B cell (primary cell): ENCODE results near the gene SMAGP.

Source experiments
- CTCF ChIP-seq: fragments of 200-600 bp; IDR thresholded peaks from one replicate; pipeline ENCODE4 v1.8.0; 2022; ENCODE audit warnings: antibody characterized with exemption, mild to moderate bottlenecking
- EZH2 ChIP-seq: IDR thresholded peaks from 2 replicates; pipeline ENCODE4 v1.6.1; 2012; ENCODE audit warnings: borderline replicate concordance, low read depth, mild to moderate bottlenecking, moderate library complexity, low read length; ENCODE audit not compliant: insufficient read depth, poor library complexity, severe bottlenecking

DNA sequence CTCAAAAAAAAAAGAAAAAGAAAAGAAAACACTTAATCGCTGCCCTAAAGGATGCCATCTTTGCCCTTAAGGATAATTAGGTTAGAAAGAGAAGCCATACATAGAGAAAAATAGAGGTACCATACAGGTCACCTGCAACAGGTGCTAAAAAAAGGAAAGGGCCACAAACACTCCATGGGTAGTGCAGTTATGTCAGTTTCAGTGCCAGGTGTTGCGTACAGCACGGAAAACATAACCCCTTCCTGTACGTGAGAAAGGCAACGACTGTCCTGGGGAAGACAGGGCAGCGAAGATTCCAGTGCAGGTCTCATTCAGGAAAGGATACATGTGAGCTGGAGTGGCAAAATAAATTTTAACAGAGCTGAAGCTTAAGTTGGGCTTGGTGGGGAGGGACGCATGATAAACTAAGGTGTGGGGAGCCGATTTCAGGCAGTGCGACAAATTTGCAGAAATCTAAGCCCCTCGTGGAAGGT lies 32.1 kb downstream of the SMAGP start:
- TF ChIP-seq CTCF (no peak), EZH2 (no peak)
